ENCODE results near the gene B3GALNT2.

DNA sequence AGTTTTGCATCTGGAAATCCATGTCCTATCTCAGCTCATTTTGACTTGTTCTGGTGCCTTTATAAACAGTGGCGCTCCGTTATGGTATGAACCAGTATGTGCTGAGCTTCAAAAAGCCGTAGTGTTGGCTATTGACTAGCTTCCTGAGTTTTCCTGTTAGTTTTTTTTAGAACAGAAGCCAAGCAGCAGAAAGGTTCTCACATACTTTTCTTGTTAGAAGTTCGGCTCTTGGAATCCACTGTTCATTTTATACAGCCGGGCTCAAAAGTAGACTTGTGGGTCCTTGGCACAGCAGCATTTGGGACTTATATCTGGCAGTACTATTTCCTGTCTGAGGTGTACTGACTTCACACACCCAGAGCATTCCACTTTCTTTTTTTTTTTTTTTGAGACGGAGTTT is 73.3 kb downstream of the B3GALNT2 start:
- TF ChIP-seq, protein P1, sequence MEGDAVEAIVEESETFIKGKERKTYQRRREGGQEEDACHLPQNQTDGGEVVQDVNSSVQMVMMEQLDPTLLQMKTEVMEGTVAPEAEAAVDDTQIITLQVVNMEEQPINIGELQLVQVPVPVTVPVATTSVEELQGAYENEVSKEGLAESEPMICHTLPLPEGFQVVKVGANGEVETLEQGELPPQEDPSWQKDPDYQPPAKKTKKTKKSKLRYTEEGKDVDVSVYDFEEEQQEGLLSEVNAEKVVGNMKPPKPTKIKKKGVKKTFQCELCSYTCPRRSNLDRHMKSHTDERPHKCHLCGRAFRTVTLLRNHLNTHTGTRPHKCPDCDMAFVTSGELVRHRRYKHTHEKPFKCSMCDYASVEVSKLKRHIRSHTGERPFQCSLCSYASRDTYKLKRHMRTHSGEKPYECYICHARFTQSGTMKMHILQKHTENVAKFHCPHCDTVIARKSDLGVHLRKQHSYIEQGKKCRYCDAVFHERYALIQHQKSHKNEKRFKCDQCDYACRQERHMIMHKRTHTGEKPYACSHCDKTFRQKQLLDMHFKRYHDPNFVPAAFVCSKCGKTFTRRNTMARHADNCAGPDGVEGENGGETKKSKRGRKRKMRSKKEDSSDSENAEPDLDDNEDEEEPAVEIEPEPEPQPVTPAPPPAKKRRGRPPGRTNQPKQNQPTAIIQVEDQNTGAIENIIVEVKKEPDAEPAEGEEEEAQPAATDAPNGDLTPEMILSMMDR (optimal IDR thresholded peaks at IDR 0.05 in 1 of 3, IDR thresholded peaks at IDR 0.05 in 1 of 3, conservative IDR thresholded peaks at IDR 0.05 in 1 of 3; ENCODE audit: extremely low read depth in 1 of 3, insufficient read depth in 2 of 3, low read length in 3 of 3) = no peak
- no peak for TF ChIP-seq EZH2 (IDR thresholded peaks at IDR 0.05; ENCODE audit: low read length)
